Spleen (tissue), 7 donors: ENCODE results near the gene FSTL4.

ENCODE experiments used
- POLR2A ChIP-seq, 3 donors: fragments of 450-650 bp; IDR thresholded peaks; one replicate each; pipeline ENCODE4 v1.5.1; 2017; ENCODE audit warnings: antibody characterized with exemption in 3 of 3, mild to moderate bottlenecking in 1 of 3
- TF ChIP-seq, protein P1 (sequence below), 11 experiments: fragments of 200-600 bp in 7 of 11; fragments of 450-650 bp in 4 of 11; sonication (generic) in 4 of 11; IDR thresholded peaks in 8 of 11; conservative IDR thresholded peaks in 3 of 11; 1 replicate in 7 of 11; 2 replicates in 4 of 11; pipeline versions ENCODE4 v1.4.0 to v1.8.0; 2016 to 2021; ENCODE audit warnings: antibody characterized with exemption in 11 of 11, inconsistent platforms in 4 of 11, mild to moderate bottlenecking in 1 of 11
- donor health status: DM: no; HTN: no; CAD: no; lungs with moderate emphysema.
- donor health status: DM: no; HTN: no; CAD: no.
- donor health status: DM: no; HTN: no; CAD: no.

DNA sequence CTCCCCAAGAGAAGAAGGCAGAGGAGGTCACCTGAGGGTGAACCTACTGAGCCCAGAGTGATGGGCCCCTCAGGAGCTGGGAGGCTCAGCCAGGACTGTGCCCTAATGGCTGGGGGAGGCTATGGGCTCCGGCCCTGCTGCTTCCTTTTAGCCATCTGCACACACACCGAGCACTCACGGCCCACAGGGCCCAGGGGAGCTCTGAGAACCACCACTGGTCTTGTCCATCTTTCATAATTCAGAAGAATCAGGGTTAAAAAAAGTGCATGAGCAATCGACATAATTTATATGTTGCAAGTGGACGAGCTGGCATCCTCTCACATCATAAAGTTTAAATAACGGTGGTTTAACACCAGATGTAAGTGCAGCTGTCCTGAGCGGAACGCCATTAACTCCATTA, 162.1 kb downstream of the FSTL4 start:
- TF ChIP-seq POLR2A (IDR thresholded peaks at IDR 0.05) = no peak
- TF ChIP-seq, protein P1, sequence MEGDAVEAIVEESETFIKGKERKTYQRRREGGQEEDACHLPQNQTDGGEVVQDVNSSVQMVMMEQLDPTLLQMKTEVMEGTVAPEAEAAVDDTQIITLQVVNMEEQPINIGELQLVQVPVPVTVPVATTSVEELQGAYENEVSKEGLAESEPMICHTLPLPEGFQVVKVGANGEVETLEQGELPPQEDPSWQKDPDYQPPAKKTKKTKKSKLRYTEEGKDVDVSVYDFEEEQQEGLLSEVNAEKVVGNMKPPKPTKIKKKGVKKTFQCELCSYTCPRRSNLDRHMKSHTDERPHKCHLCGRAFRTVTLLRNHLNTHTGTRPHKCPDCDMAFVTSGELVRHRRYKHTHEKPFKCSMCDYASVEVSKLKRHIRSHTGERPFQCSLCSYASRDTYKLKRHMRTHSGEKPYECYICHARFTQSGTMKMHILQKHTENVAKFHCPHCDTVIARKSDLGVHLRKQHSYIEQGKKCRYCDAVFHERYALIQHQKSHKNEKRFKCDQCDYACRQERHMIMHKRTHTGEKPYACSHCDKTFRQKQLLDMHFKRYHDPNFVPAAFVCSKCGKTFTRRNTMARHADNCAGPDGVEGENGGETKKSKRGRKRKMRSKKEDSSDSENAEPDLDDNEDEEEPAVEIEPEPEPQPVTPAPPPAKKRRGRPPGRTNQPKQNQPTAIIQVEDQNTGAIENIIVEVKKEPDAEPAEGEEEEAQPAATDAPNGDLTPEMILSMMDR (IDR thresholded peaks at IDR 0.05 in 8 of 11, conservative IDR thresholded peaks at IDR 0.05 in 3 of 11) = no peak
